Measurements from ENCODE around the gene KIFBP. TPM values are rescaled to one million over a fixed set of nuclear protein-coding genes. Genes with fewer than 3 reads are reported as not detected.

KIFBP gene
- polyA plus RNA-seq, 4 donors: 33.3 to 40.8 (median 36.8) TPM

Other genes starting within 250 kb of the KIFBP start
- gene STOX1, start 161.3 kb upstream of the KIFBP start, polyA plus RNA-seq (ENCODE audit: insufficient read length in 4 of 4): 10 to 100 TPM in 3 of 4 donors, 1 to 10 TPM in 1; 9.6 to 14.4 (median 11.5) TPM
- 10 to 100 TPM; 61.7 to 69.3 (median 66.1) TPM for gene DDX50, start 87.5 kb upstream of the KIFBP start, polyA plus RNA-seq (ENCODE audit: insufficient read length in 4 of 4)
- gene DDX21, start 32.6 kb upstream of the KIFBP start, polyA plus RNA-seq (ENCODE audit: insufficient read length in 4 of 4): 10 to 100 TPM; 54.8 to 60.3 (median 57.5) TPM
- gene SRGN, start 99.3 kb downstream of the KIFBP start, polyA plus RNA-seq (ENCODE audit: insufficient read length in 4 of 4): 10 to 100 TPM; 16.0 to 26.1 (median 22.1) TPM
- 100 to 1,000 TPM in 1 of 4 donors, 10 to 100 TPM in 3; 81.2 to 103 (median 99.2) TPM for gene VPS26A, start 135.4 kb downstream of the KIFBP start, polyA plus RNA-seq (ENCODE audit: insufficient read length in 4 of 4)
- 10 to 100 TPM; 34.1 to 44.1 (median 36.3) TPM for gene SUPV3L1, start 191.4 kb downstream of the KIFBP start, polyA plus RNA-seq (ENCODE audit: insufficient read length in 4 of 4)
- 10 to 100 TPM; 15.3 to 18.6 (median 16.0) TPM for gene HKDC1, start 231.5 kb downstream of the KIFBP start, polyA plus RNA-seq (ENCODE audit: insufficient read length in 4 of 4)